Measurements from ENCODE around the gene LAMP1.
"Not testable (repeated sequence)": the region's sequence is repeated elsewhere in the genome, so short reads cannot be mapped to it uniquely, and the experiment has no call there.

Gene LAMP1

DNA sequence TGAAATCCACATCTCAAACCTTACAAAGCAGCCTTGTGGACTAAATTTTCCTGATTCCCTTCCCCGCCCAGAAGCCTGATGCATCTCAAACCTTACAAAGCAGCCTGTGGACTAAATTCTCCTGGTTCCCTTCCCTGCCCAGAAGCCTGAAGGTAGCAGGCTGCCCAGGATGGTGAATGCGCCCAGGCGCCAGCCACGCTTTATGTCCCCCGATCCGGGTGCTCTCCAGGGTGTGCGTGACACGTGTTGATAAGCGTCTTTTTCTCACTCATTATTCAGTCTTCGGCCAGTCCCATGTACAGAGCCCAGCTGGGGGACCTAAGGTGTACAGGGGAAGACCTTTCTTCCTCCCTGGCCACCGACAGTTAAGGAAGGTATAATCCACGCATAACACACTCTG lies 31.8 kb downstream of the LAMP1 start:
- no peak for DNase-seq

DNA sequence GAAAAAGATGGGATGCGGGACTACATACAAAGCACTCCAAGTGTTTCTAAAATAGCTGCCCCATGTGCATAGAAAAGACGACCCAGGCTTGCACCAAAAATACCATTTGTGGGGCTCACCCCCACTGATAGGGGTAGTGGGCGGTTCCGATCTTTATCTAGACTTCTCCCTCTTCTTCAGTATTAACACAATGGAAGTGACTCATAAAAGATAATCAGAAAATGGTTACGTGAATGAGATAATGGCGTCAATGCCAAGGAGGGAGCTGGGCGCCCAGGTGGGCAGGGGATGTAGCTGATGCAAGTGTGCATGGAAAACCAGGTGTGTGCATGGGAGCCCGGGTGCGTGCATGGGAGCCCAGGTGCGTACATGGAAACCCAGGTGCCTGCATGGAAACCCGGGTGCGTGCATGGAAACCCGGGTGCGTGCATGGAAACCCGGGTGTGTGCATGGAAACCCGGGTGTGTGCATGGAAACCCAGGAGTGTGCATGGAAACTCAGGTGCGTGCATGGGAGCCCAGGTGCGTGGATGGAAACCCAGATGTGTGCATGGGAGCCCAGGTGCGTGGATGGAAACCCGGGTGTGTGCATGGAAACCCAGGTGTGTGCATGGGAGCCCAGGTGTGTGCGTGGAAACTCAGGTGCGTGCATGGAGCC lies 32.7 kb downstream of the LAMP1 start:
- no peak for DNase-seq

DNA sequence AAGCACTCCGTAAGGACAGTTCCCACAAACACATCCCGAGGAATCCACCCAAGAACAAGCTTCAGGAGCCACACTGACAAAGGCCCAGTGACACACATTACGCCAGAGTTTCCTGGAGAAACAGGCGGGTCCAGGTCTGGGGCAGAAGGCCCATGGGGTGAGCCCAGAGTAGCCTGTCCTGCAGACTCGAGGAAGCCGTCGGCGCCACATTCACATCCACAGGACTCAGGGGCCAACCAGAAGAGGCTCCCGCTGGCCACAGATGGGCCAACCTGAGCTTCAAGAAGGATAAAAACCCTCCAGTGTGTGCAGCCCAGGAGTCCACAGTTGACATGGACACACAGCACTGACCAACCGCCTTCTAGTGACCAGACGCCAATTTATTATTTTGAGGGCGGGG lies 35.6 kb downstream of the LAMP1 start:
- no peak for DNase-seq

DNA sequence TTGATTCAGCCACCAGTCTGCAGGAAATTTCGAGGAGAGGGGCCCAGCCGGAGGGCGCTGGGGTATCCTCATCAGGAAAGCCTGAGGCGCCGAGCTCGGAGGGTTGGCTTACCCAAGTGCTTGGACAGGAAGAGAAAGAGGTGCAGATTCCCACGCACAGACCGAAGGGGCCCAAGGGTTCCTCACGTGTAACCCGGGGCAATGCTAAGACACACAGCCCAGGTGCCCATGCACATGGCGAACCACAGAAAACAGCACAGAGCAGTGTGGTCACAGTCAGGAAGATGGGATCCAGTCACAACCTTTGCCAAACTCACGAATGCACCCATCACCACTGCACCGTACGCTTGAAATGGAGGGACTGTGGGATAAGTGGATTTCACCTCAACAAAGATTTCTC lies 36.0 kb downstream of the LAMP1 start:
- no peak for DNase-seq

DNA sequence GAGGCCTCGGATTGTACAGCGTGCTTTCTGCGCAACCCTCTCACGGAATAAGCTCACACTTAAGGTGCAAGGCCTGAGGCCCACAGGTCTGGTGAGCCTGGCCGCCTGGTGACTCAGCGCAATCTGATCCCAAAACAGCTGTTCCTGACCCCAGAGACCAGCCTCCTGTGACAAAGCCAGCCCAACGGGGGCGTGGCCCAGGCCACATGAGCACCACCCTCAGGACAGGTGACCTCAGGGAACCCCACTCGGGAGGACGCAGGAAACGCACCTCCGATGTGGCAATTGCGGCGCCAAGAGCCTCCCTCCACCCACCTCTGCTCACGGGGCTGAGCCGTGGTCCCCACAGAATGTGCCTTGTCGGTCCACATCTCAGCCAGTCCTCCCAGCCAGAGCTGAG lies 40.5 kb downstream of the LAMP1 start:
- DNase-seq = no peak

DNA sequence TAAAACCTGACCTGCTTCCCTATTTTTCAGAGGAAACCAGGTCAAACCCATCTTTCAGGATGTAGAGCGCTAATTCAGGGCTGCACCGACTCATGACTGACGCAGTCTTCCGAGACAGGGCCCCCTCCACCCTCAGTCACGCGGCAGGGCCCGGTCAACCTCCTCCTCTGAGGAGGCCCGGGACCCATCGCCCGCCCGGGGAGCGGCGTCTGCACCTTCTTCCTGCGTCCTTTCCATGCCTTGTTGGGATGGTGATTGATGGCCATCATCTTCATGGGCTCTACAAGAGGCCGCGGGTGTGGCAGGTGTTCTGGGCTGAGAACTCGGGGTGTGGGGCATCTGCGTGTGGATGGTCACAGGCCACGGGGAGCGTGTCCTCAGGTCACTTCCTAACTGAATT lies 40.9 kb downstream of the LAMP1 start:
- no peak for DNase-seq

DNA sequence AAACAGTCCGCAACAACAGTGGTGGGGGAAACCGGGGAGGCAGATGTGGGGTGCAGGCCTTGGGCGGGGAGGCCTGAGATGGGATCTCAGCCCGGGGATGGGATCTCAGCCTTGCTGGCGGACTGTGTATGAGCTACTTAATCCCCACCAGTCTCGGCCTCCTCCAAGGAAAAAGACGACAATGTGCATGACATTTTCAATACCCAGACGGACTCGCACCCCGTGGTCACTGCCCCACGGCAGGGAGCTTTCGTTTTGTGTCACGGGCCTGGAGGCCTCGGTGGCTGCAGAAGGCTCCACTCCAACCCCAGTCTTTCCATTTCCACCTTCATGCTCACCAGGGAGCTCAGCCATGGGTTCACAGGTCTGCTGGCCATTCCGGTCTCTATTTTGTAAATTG lies 41.4 kb downstream of the LAMP1 start:
- no peak for DNase-seq

DNA sequence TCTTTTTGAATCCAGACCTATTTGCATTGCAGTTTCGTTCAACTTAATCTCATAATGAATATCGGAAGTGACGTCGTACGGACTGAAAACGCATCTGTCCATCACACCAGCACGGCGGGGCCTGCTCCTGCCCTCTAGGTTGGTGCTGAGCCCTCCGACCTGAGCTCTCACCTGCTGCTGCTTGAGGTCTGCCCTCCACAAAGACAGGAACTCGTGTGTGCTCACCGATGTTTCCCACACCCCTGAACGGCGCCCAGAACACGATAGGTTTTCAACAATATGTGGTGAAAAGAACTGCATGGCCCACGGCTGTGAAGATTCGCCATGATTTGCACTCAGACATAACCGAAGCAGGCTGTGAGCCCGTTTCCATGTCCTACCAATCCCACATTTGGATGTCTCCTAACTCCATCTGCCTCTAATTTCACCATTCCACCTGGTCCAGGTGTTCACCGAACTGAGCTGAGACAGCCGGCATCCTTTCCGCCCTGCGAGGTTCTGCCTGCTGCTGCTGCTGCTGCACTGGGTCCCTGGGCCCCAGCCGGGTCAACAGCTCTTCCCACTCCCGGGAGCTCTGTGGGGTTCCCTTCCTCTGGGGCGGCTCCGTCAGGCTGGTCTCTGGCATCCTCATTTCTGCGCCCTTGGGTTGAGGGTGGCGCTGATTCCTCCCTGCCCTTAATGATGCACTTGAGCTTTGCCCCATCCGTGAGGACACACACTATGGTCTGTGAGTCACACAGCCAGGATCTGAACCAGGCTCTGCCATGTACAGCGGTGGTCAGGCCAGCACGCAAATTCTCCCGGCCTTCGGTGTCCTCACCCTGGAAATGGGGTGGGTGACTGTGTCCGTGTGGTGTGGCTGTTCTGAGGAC lies 46.0 kb downstream of the LAMP1 start:
- DNase-seq = no peak

DNA sequence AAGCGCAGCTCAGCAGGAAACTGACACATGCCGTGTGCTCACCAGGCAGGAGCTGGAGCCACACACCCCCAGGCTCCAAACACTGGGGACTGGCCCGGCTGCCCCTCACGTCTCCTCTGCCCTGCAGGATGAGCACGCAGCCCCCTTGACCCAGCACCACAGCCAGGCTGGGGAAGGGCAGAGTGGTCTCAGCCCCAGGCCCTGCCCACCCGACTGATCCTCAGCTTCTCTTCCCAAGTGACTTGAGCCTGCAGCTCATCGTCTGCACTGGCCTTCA lies 46.6 kb downstream of the LAMP1 start:
- no peak for DNase-seq

DNA sequence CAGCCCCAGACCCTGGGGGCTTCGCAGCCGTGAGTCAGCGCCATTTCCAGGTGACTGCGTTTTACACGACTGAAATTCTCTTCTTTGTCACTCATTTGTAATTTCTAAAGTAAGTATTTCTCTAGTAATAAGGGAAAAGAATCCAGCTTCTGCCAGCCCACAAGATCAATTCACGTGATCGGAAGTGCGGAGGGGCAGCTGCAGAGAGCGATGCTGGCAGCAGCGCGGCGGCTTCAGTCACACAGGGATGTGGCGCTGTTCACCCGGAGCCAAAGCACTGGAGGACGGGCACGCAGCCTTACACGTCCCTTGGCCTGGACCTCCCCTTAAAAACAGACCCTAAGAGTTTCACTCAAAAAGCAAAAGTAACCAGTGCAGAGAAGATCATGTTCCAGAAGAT lies 48.4 kb downstream of the LAMP1 start:
- DNase-seq = no peak

DNA sequence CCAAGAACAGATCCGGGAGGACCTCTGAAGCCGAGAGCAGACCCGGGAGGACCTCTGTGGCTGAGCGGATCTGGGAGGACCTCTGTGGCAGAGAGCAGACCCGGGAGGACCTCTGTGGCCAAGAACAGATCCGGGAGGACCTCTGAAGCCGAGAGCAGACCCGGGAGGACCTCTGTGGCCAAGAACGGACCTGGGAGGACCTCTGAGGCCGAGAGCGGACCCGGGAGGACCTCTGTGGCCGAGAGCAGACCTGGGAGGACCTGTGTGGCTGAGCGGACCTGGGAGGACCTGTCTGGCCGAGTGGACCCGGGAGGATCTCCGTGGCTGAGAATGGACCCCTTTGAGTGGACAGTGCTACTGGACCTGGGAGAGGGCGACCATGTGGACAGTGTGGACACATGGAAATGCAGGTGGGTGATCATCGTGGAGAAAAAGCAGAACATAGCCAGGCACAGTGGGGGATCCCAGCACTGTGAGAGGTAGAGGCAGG lies 50.7 kb downstream of the LAMP1 start:
- DNase-seq = not testable (repeated sequence)

DNA sequence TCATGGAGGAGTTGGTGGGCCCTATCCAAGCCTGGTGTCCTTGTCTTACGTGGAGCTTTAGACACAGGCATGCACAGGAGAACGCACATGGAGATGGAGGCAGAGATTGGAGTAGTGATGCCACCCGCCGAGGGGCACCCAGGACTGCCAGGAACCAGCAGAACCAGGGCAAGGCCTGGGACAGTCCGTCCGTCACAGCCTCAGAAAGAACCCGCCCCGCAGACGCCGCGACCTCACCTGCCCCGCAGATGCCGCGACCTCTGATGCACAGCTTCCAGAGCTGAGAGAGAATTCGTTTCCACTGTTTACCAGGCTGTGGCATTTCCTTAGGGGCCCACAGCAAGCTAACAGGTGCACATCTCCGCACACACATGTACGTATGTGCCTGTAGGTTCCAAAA lies 51.6 kb downstream of the LAMP1 start:
- no peak for DNase-seq

DNA sequence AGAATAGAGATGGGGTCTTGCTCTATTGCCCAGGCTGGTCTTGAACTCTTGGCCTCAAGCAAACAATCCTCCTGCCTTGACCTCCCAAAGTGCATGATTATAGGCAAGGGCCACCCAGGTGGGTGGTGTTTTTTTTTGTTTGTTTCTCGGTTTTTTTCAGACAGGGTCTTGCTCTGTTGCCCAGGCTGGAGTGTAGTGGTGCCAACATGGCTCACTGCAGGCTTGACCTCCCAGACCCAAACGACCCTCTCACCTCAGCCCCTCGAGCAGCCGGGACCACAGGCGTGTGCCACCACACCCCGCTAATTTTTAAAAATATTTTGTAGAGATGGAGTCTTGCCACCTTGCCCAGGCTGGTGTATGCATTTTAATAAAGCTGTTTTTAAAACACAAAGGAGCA lies 52.0 kb downstream of the LAMP1 start:
- no peak for DNase-seq

DNA sequence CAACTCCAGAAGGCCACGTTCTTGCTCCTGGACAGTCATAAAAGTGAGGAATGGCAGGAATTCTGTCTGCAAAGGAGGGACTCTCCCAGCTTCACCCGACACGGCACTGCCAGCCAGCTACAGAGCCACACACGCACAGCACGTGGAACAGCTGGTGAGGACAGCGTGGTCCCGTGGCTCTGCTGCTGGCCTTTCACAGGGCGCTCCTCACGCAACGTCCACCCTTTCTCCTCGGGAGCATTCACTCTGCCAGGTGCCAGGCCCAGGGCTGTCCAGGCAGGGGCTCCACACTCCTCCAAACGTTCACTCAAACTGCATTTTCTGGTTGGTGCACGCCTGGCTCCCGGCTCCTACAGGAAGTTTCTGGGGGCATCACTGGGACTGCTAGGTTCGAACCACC lies 52.5 kb downstream of the LAMP1 start:
- no peak for DNase-seq

DNA sequence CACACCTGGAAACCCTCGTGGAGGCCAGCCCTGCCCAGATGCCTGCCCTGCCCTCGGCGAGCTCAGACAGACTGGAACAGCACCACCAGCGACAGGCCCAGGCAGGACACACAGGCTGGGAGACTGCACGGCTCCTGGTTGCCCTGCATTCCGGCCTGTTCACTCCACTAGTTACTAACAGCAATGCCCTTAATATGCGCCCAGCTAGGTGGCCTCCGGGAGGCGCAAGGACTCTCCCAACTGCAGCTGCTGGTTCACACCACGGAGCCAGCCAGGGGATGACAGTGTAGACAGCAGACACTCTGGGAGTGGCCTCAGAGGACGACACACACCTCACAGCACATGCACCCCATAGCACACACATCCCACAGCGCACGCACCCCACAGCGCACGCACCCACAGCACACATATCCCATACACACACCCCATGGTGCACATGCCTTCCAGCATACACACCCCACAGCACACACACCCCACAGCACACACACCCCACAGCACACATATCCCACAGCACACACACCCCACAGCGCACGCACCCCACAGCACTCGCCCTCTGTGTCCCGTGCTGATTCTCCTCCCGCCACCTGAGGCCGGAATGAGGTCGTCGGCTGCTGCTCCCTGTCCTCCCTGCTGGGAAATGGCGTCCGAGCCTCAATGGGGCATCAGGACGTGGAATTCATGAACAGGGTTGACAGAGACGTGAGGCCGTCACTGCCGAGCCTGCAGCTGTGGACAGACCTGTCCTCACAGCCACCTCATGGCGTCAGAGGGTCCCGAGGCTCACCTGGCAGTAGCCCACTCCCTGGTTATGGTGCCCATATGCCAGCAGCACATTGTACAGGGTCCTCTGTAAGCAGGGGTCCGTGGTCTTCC lies 53.3 kb downstream of the LAMP1 start:
- no peak for DNase-seq

DNA sequence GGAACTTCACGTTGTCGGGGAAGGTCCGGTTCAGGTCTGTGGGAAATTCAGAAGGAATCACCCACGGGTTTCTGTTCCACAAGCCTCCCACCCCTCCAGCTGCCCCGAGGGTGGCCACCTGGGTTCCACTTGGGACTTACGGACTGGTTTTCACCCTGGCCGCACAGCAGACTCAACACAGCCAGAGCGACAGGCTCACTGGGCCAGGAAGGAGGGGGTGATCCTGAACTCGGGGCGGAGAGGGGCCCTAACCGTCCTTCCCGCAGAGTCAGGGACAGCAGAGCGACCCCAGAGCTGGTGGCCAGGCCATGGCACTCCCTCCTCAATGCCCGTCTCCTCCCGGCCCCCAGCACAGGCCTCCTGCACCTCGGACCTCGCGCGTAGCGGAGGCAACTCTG lies 53.9 kb downstream of the LAMP1 start:
- DNase-seq = no peak

DNA sequence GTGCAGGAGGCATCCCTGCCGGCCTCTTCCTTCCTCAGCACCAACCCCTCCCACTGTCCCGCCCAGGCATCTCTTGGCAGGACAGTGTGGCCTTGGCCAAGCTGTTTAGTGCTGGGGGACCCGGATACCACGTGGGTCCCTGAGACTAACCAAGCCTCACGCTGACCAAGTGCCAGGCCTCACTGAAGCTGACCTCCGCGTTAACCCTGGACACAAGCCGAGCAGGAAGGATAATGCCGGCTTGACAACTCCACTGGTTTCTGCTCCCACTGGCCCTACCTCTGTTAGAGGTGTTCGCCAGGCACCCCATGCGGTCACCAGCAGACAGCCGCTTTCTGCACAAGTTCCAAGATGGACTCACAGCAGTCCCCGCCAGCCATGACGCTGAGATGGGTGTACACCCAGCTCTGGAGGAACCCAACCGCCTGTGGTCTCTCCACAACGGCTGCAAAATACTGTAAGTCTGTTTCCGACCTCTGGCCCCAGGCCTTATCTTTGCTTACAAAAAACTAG lies 54.5 kb downstream of the LAMP1 start:
- DNase-seq = no peak

DNA sequence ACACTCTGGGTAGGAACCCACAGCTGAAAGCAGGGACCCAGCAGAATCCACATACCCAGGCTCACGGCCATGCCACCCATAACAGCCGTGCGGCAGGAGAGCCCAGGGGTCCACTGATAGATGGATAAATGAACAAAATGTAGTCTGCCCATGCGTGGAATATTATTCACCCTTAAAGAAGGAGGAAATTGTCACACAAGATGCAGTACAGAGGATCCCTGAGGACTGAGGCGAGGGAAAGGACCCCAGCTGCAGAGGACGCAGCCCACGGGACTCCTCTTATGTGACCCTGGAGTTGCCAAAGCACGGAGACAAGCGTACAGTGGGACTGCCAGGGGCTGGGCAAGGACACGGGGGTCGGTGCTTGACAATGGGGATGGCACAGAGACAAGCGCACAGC lies 56.2 kb downstream of the LAMP1 start:
- DNase-seq = no peak

DNA sequence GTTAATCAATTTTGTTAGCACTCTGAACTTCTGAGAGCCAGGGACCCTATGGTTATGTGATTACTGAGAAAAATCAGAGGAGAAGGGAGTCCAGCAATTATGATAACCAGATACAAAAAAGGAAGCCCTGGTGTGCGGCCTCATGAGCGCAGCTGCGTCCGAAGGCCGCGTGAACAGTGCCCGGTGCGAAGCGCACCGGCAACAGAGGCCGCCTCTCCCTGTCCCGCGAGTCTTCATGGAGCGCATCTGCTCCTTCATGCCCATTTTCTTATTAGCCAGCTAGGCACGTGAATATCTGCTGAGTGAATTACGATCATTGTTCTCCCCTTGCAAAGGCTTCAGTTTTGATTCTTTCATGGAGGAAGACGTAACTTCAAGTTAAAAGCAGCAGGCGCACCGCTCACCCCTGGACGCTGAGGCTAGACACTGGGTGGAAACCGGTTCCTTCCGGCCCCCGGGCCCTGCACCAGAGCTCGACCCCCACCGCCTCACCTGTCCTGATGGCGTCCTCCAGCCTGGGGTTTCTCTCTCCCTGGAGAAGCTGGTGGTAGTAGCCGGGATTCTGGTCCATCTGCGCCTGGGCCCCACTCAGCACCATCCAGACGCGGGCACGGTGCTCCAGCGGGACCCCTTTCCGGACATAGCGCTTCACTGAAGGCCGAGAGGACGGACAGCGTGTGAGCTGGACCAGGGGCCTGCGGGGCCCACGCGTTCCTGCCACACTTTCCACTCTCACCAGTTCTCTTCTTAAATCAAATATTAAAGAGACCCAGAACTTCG lies 58.0 kb downstream of the LAMP1 start:
- DNase-seq = no peak

DNA sequence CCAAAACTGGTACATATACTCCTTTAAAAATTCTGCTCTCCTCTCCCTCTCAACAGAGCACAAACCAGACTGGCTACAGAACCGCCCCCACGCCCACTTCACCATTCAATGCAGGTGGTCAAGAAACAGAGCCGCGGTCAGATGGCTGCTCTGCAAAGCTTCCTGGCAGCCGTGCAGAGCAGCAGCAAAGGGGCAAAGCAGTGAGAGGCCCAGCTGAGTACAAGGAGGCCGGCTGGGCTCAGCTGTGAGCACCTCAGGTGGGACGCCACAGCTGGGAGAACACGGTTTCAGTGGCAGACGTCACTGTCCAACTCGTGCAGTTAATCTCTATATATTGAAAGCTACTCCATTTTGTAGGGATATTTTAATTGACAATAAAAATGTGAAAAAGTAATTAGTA lies 58.6 kb downstream of the LAMP1 start:
- DNase-seq = no peak

DNA sequence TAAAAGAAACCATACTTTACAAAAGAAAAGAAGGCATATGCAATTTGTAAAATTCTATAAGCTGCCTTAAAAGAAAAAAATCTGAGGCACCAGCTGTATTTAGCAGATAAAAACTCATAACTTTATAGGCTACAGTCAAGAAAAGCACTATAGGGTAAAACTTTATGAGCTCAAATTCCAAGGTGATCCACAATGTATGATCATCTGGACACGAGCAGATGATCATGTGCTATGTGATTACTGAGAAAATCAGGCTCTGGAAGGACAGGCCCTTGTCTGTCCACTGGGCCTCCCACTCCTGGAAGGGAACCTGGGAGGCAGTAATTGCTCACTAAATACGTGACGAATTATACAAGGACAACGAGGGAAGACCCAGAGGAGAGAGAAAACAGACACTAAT lies 59.6 kb downstream of the LAMP1 start:
- DNase-seq = no peak

DNA sequence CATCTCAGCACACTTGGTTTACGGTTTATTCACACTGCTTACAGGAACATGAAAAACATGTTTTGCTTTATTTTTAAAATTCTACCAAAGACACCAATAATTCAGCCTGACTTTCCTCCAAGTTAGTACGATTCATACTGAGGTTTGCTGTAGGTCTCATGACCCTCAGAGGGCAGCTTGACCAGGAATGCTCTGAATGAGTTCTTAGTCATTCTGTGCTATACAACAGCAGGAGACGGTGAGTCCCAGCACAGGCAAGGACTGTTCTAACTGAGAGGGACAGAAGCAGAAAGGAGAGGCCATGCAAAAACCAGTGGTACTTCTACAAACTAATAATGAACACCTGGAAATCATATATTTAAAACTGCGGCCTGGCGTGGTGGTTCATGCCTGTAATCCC lies 60.5 kb downstream of the LAMP1 start:
- DNase-seq = no peak

Data from NCI-H345 (cell line).